ENCODE measurements around the gene TTBK2.

Gene TTBK2

DNA sequence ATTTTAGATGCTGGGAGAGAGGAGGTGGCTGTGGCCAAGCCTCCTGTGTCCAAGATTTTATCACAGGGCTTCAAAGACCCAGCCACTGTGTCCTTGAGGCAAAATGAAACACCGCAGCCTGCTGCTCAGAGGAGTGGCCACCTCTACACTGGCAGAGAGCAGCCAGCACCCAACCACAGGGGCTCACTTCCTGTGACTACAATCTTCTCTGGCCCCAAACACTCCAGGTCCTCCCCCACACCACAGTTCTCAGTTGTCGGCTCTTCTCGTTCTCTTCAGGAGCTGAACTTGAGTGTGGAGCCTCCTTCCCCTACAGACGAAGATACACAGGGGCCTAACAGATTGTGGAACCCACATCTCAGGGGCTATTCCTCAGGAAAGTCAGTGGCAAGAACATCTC is 229.3 kb downstream of the TTBK2 start:
- DNase-seq, result no peak

Measured in right kidney (tissue), 1 donor.